ENCODE measurements around the gene ROBO2. TPM values are rescaled to one million over a fixed set of nuclear protein-coding genes. Genes with fewer than 3 reads are reported as not detected.

Gene ROBO2
- total and polyA plus RNA-seq, 10 donors: 0.41 to 14.8 (median 5.2) TPM

GRCh38 chr3:77324105-77324504 lies 284.2 kb downstream of the ROBO2 start:
- Histone ChIP-seq H3K27ac (no peak overlapping the region), H3K4me1 (no peaks in the 10 kb centered on the region), H3K36me3 (no peaks in the 10 kb centered on the region), H3K4me3 (no peak overlapping the region), H3K9me3 (no peaks in the 10 kb centered on the region), H3K27me3 (replicated peaks in 1 of 7) (no peaks in the 10 kb centered on the region)
- TF ChIP-seq CTCF (IDR thresholded peaks at IDR 0.05 in 8 of 11, conservative IDR thresholded peaks at IDR 0.05 in 3 of 11) (no peak), POLR2AphosphoS5 (IDR thresholded peaks at IDR 0.05) (no peak), POLR2A (IDR thresholded peaks at IDR 0.05) (no peak)
- intact Hi-C loops (cut with DNase I; ENCODE audit: low total_unique reads): no loop called here
- no peak for DNase-seq
- 87 to 98% (median 95%) methylated on average over 3 of the region's 3 CpGs for WGBS, 5 donors

DNA sequence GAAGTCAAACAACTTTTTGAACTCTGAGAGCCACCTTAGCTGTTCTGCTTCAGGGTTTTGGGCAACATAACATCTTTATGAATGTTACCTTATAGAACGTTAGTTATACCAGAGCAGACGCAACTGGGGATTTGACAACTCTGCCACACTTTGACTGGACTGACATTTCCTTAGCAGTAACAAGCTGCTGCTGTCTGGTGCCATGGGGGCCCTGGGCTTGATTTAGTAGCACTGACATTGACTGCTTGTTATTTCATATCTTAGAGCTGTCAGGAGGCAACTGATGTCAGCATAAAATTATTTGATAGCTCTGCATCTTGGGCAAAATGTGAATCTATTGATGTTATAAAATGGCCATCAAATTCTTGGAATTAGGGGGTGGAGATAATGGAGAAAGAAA lies 285.4 kb downstream of the ROBO2 start:
- Histone ChIP-seq H3K27me3 (replicated peaks in 1 of 7) (no peaks in the 10 kb centered on the region), H3K4me1 (no peaks in the 10 kb centered on the region), H3K27ac (no peak overlapping the region), H3K36me3 (no peaks in the 10 kb centered on the region), H3K9me3 (no peaks in the 10 kb centered on the region), H3K4me3 (no peak overlapping the region)
- 88 to 93% (median 89%) methylated on average over 2 of the region's 2 CpGs for WGBS, 5 donors
- intact Hi-C loops (cut with DNase I; ENCODE audit: low total_unique reads): no loop called here
- no peak for DNase-seq
- no peak for TF ChIP-seq CTCF (IDR thresholded peaks at IDR 0.05 in 8 of 11, conservative IDR thresholded peaks at IDR 0.05 in 3 of 11)
- TF ChIP-seq POLR2A (IDR thresholded peaks at IDR 0.05): no peak
- no peak for TF ChIP-seq POLR2AphosphoS5 (IDR thresholded peaks at IDR 0.05)

GRCh38 chr3:77325702-77326101 lies 285.8 kb downstream of the ROBO2 start:
- H3K27me3 ChIP-seq (replicated peaks in 1 of 7): no peaks in the 10 kb centered on the region
- H3K9me3 ChIP-seq: no peaks in the 10 kb centered on the region
- no peak for DNase-seq
- no peak for TF ChIP-seq POLR2A (IDR thresholded peaks at IDR 0.05)
- TF ChIP-seq POLR2AphosphoS5 (IDR thresholded peaks at IDR 0.05): no peak
- no peak for TF ChIP-seq CTCF (IDR thresholded peaks at IDR 0.05 in 8 of 11, conservative IDR thresholded peaks at IDR 0.05 in 3 of 11)
- H3K4me1 ChIP-seq: no peaks in the 10 kb centered on the region
- 72 to 92% (median 79%) methylated on average over 2 of the region's 2 CpGs for WGBS, 5 donors
- H3K27ac ChIP-seq: no peak overlapping the region
- H3K4me3 ChIP-seq: no peak overlapping the region
- intact Hi-C loops (cut with DNase I; ENCODE audit: low total_unique reads): no loop called here
- H3K36me3 ChIP-seq: no peaks in the 10 kb centered on the region

- WGBS, 5 donors: 82 to 92% (median 85%) methylated on average over 5 of the region's 5 CpGs
- Histone ChIP-seq H3K4me1 (no peaks in the 10 kb centered on the region), H3K4me3 (no peak overlapping the region), H3K27ac (no peak overlapping the region), H3K27me3 (replicated peaks in 1 of 7) (no peaks in the 10 kb centered on the region), H3K9me3 (no peaks in the 10 kb centered on the region), H3K36me3 (no peaks in the 10 kb centered on the region)
- intact Hi-C loops (cut with DNase I; ENCODE audit: low total_unique reads): no loop called here
- TF ChIP-seq CTCF (IDR thresholded peaks at IDR 0.05 in 8 of 11, conservative IDR thresholded peaks at IDR 0.05 in 3 of 11): no peak
- no peak for TF ChIP-seq POLR2A (IDR thresholded peaks at IDR 0.05)
- TF ChIP-seq POLR2AphosphoS5 (IDR thresholded peaks at IDR 0.05): no peak
- DNase-seq: no peak
These were observed 286.7 kb downstream of the ROBO2 start for GRCh38 chr3:77326586-77326985.
